GM10847 (cell line): Measurements from ENCODE around the gene COLEC11.
A peak's percentile ranks its signal among the peaks of the same experiment; 100 is the strongest.

Experiments used
- POLR2A ChIP-seq: IDR thresholded peaks from 2 replicates; pipeline ENCODE4 v1.6.1; 2011; ENCODE audit not compliant: insufficient read length; ENCODE audit errors: extremely low read depth

Gene COLEC11

DNA sequence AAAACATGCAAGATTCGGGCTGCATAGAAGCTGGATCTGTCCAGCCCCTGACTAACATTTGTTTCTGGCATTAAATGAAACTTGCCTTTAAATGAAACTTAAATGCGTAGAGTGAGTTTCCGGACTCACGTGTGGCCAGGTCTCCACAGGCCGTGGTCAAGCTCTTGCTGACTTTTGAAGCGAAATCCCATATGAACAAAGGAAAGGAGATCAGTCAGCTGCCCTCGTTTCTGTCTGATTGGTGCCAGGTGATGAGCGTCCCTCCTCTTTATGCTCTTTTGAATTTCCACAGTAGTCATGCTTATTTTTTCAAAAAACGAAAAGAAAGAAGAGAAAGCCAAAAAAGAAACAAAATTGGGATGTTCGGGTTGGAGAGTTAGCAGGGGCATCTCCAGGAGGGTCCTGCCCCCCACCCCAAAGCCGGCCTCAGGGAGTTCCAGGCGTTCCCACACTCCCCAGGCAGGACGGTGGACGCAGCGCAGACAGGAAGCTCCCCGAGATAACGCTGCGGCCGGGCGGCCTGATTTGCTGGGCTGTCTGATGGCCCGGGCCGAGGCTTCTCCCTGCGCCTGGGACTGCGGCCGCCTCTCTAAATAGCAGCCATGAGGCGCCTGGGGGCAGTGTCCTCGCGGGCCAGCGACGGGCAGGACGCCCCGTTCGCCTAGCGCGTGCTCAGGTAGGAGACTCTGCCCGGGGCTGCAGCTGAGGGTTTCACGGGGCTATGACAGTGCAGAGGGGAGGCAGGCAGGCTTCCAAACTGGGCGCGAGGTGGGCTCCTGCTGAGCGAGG lies at the start of gene COLEC11:
Gene COLEC11 (plus strand): TSS at position 620 of the 789 bp plus-strand sequence. CDS start 9,229 bp downstream, outside the sequence.
- no peak for TF ChIP-seq POLR2A

DNA sequence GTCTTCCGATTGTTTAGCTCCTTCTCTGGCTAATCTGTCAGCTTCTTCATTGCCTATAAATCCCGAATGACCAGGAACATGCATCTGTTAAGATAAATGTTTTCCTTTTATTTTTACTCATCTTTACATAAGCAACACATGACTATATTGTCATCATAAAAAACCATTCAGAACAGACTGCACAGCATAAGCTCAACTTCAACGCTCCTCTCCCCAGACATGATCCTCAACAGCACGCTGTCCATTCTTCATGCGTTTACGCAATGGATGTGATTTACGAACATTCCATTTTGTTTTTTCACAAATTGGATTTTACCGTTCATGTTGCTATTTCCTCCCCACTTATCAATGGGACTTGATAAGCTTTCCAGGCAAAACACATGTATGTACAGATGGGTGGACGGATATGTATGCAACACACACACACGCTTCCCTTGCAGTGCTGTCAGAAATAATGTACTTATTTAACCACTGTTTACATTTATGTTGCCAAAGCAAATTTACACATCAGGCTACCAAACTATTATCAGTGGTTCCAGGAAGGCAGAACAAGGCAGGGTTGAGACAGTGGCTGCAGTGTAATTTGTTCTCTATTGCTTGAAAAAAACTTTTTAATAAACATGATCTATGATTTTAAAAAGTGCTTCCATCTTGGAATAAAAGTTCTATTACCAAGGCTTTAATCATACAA lies 49.0 kb upstream of the COLEC11 start:
- no peak for TF ChIP-seq POLR2A

DNA sequence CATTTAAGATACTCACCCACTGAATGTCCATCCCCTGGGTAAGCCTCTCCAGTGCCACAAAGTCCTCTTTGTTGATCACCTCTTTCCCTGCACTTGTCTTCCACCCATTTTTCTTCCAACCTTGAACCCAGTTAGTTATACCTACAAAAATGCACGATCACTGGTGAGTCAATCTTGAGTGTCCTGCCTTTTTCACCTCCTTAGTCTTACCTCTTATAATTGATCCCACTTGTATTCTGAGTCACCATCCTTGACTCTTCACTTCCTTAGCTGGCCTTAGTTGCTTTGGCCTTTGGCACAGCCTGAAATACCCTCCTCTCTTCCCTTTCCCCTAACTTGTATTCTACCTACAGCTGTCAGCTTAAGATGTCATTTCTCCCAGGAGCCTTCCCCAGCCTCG lies 47.0 kb upstream of the COLEC11 start:
- TF ChIP-seq POLR2A: no peak

DNA sequence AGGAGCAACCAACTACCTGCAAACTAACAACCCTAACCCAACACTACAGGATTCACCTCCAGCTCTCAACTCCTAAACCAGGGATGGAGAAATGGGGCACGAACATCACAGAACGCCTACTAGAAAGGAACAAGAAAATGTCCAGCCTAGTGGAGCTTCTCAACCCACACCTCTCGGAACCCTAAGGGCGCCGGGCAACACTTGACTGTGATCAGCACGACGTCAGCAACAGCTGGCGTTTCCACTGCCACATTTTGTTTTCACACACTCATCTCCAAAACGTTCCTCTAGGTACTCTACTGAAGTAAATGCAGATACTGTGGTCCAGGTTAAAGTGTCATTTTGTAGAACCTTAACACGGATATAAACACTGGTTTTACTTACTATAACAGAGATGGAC lies 41.0 kb upstream of the COLEC11 start:
- TF ChIP-seq POLR2A: no peak

DNA sequence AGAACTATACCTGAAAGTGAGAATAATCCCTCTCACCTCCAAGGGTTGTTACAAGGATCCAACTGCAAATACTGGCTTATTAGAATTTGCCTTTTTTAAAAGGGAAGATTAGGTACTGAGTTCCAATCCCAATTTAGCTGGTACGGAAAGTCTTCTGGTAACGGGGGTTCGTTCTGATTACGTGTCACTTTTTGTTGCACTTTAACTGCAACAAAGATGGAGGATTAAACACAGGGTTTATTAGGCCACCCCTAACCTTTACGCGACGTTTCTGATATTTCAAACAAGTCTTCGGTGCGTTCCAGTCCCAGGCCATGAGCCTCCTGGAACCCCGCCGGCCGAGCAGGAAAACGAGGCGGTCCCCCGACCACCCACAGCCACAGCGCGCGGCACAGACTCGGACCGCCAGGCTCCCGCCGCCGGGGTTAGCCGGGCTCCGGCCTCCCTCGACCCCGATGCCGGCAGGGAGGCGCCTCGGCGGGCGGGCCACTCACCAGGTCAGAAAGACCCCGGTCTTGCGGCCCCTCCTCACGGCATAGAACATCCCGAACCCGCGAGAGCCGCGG lies 37.2 kb upstream of the COLEC11 start:
- TF ChIP-seq POLR2A: no peak

DNA sequence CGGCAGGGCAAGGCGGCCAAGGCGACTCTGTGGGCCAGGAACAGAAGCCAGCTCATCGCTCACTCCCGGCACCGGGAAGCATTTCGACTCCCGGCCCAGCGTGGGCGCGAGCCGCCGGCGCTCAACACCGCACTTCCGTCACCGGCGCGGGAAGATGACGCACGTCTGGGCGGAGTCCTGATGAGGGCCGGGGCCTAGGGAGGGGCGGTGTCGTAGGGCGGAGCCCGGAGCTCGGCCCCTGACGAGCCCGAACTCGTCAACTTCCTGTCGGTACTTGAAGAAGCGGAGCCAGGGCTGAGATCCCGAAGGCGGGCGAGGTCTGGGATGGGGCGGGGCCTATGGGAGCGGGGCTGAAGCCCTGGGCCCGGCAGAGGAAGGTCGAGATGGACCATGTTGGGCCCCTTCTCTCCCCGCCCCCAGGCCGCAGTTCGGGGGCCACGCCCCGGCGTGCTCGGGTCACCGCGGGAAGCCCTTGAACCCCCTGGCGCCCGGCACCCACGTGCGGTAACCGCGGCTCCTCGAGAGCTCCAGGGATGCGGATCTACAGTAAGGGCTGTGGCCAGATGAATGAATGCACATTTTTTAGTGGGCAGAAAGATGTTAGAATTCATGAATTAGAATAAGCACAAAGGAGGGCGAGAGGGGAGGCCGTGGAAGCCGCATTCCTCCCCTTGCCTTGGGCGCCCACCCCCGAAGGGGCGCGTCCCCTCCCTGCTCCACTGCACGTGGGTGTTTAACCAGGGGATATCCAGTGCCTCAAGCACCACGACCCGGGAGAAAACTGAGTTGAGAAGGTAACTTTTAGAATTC lies 36.5 kb upstream of the COLEC11 start, which contains the start of gene RNASEH1:
Gene RNASEH1 (minus strand): TSS at position 129 of the 810 bp plus-strand sequence. CDS start 73 bp downstream, at position 56.
- peak; percentile 73 for TF ChIP-seq POLR2A

DNA sequence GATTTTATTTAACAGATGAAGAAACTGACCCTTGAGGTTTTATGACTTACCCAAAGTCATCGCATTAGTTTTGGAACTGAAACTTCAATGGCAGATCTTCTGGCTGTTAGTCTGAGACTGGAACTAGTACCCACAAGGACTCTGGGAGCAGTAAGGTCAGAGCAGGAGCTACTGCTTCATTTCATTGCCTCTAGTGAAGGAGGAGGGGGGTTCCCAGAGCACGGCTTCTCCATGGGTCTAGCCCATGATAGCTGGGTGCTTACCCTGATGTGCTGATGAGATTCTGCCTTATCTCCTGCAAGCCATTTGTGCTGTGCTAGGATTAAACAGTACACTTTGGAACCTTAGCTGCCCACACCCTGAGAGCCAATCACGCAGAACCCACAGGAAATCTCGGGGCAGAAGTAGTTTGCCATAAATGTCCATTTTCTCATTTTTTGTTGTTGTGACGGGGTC lies 31.4 kb upstream of the COLEC11 start:
- no peak for TF ChIP-seq POLR2A

DNA sequence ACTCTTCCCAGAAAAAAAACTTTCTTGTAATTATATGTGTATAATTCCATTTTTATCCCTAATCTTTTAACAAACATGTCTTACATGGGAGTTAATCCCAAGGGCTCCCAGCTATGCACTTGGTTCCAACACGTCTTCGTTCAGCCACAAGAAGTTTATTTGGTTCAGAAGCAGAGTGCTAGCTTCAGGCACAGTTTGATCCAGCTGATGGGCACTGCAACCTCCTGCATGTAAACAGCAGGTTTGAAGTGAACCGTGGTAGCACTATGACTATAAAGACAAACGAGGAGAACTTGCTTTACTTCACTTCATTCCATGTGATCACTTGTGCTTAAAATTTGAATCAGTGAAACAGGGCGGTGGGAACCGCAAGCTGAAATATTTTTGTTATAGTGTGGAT lies 29.8 kb upstream of the COLEC11 start:
- TF ChIP-seq POLR2A: no peak

DNA sequence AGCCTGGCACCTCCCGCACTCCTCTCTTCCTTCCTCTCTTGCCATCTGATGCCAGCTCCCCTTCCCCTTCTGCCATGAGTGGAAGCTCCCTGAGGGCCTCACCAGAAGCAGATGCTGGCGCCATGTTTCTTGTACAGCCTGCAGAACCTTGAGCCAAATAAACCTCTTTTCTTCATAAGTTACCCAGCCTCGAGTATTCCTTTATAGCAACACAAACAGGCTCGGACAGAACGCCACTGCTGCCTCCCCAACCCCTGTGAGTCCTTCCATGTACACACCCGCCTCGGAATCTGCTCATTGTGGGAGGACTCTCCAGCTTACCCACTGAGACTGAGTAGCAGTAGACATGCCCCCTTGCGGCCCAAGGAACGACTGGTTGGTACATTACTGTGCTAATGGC lies 28.1 kb upstream of the COLEC11 start:
- no peak for TF ChIP-seq POLR2A

DNA sequence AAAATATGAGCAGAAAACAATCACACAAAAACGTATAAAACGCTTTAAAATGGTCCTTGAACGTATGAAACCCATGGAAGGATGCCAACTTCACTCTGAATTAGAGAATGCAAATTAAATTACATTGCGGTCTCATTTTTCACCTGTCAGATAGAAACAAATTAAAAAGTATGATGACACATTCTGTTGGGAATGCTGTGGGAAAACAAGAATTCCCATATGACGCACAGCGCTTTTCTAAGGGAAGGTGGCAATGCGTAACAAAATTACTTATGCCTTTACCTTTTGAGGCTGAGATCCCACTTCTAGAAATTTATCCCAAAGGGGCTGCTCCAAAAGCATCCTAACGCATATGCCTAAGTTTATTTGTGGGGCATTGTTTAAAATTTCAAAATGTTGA lies 23.6 kb upstream of the COLEC11 start:
- TF ChIP-seq POLR2A: no peak

DNA sequence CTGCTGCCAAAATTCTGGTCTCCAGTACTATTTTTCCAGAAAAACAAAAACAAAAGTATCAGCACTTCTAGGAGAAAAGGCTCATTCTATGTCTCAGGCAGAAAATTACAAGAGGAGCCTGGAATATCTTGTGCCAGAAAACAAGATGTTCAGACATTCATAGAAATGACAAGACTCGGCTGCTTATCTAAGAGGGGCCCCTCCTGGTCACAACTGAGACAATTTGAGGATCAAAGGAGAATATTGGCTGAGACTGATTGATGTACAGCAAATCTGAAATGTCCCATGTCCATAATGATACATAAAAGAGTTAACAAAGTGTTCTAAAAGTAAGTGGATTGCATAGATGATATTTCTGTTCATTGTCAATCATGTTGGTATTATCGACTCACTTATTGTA lies 22.3 kb upstream of the COLEC11 start:
- TF ChIP-seq POLR2A: no peak

DNA sequence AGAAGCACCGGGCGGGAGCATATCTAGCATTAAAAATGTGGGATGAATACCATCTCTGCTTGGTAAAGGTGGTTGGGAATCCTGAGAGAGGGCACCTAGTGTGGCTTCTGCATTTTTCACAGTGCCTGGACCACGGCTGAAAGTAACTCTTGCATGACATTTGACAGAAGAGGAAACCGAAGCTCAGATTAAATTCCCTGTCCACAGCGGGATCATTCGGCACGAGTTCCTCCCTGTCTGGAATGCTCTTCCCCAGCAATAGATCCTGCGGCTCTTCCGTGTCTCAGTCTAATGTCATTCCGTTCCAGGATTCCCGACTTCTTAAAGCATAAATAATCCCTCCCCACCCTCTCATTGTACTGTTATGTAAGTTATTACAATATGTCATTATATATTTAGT lies 20.8 kb upstream of the COLEC11 start:
- TF ChIP-seq POLR2A: no peak

DNA sequence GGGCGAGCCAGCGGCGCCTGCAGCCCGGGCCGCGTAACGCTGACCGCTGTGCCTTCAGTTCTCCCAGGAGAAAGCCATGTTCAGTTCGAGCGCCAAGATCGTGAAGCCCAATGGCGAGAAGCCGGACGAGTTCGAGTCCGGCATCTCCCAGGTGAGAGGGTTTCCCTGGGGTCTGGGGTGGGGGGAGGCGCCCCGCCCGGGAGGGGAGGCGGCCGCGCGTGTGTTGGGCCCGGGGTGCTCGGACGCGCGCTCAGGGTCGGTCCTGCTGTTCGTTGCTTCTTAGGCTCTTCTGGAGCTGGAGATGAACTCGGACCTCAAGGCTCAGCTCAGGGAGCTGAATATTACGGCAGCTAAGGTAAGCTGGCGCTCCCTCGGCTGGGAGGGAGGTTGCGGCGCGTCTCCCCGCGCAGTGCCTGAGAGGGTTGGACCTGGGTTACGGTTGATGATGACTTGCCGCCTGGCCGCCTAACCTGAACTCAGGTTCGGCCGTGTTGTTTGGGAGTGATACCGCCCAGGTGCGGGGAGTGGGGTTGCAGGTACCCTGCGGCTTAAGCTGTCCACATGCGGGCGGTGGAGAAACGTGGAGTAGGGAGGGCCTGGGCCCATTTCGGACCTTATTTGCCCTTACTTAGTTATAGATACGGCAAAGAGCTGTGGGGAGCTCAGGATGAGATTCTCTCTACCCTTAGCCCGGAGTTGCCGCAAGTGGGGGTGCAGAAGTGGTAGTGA lies 19.2 kb upstream of the COLEC11 start:
- no peak for TF ChIP-seq POLR2A

DNA sequence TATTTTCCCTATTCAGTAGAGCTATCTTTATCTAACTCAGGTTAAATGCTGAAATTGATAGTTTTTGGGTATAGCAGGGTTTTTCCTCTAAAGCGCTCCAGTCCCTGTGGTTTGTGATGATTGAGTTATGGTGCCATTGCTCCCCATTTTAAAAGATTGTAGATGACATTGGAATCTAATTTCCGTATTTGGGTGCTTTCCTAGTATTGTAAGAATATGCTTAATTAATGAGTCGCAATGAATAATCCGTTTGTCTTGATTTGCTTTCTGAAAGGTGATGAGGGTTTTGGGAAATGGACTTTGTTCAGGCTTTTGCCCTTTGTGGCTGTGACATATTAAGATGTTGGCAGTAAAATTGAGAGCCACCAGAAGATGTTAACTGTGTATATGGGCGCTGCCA lies 15.9 kb upstream of the COLEC11 start:
- no peak for TF ChIP-seq POLR2A
